Stimulated activated memory B cell treated with anti-CD40 and anti-IgM and Interleukin-4, amounts not matched to agents 10 μg/mL and 1 μg/mL and 100 μg/mL, for 72 hours (primary cell): Measurements from ENCODE around the gene ANP32A.
"Not testable (repeated sequence)": the region's sequence is repeated elsewhere in the genome, so short reads cannot be mapped to it uniquely, and the experiment has no call there.

ENCODE experiments used
- ATAC-seq: fragments of 150-1000 bp; cut with Tn5 transposase; 2 replicates; pipeline ENCODE4 v1.10.0; 2021
- H3K27ac Mint-ChIP-seq: one replicate; pipeline ENCODE4 v1.8.0; 2022; ENCODE audit warnings: mild to moderate bottlenecking, mixed read lengths
- H3K27me3 Mint-ChIP-seq: one replicate; pipeline ENCODE4 v1.8.0; 2022; ENCODE audit warnings: mixed read lengths
- H3K36me3 Mint-ChIP-seq: one replicate; pipeline ENCODE4 v1.8.0; 2022; ENCODE audit warnings: mixed read lengths
- H3K4me1 Mint-ChIP-seq: one replicate; pipeline ENCODE4 v1.8.0; 2022; ENCODE audit warnings: mixed read lengths
- H3K4me3 Mint-ChIP-seq: one replicate; pipeline ENCODE4 v1.8.0; 2022; ENCODE audit warnings: mild to moderate bottlenecking, moderate library complexity, mixed read lengths
- H3K9me3 Mint-ChIP-seq: one replicate; pipeline ENCODE4 v1.8.0; 2022; ENCODE audit warnings: mixed read lengths

ANP32A gene

GRCh38 chr15:68768321-68768720 lies 52.4 kb downstream of the ANP32A start:
- no peaks in the 10 kb centered on the region for H3K4me1 Mint-ChIP-seq
- H3K27me3 Mint-ChIP-seq: peaks cover 22% of the 10 kb centered on the region
- no peak overlapping the region for H3K4me3 Mint-ChIP-seq
- H3K27ac Mint-ChIP-seq: no peak overlapping the region
- no peaks in the 10 kb centered on the region for H3K36me3 Mint-ChIP-seq
- ATAC-seq: no peak
- no peaks in the 10 kb centered on the region for H3K9me3 Mint-ChIP-seq

DNA sequence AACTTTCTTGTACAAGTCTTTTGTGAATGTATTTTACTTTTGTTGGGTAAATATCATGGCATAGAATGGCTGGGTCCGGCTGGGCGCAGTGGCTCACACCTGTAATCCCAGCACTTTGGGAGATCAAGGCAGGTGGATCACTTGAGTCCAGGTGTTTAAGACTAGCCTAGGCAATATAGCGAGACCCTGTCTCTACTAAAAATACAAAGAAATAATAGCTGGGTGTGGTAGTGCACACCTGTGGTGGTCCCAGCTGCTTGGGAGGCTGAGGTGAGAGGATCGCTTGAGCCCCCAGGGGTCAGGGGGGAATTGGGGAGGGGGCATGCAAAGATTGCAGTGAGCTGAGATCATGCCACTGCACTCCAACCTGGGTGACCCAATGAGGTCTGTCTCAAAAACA lies 52.9 kb downstream of the ANP32A start:
- ATAC-seq: no peak
- Mint-ChIP-seq H3K27me3 (peaks cover 22% of the 10 kb centered on the region), H3K4me1 (no peaks in the 10 kb centered on the region), H3K9me3 (no peaks in the 10 kb centered on the region), H3K27ac (no peak overlapping the region), H3K4me3 (no peak overlapping the region), H3K36me3 (no peaks in the 10 kb centered on the region)

- no peaks in the 10 kb centered on the region for H3K36me3 Mint-ChIP-seq
- no peaks in the 10 kb centered on the region for H3K4me1 Mint-ChIP-seq
- H3K27ac Mint-ChIP-seq: no peak overlapping the region
- H3K4me3 Mint-ChIP-seq: no peak overlapping the region
- ATAC-seq: no peak
- peaks cover 26% of the 10 kb centered on the region for H3K27me3 Mint-ChIP-seq
- no peaks in the 10 kb centered on the region for H3K9me3 Mint-ChIP-seq
These were observed 54.9 kb downstream of the ANP32A start for GRCh38 chr15:68765602-68766368.

GRCh38 chr15:68764090-68764489 lies 56.6 kb downstream of the ANP32A start:
- peaks cover 43% of the 10 kb centered on the region for H3K27me3 Mint-ChIP-seq
- H3K4me3 Mint-ChIP-seq: no peak overlapping the region
- no peaks in the 10 kb centered on the region for H3K9me3 Mint-ChIP-seq
- H3K36me3 Mint-ChIP-seq: no peaks in the 10 kb centered on the region
- H3K4me1 Mint-ChIP-seq: no peaks in the 10 kb centered on the region
- no peak overlapping the region for H3K27ac Mint-ChIP-seq
- no peak for ATAC-seq

- no peaks in the 10 kb centered on the region for H3K36me3 Mint-ChIP-seq
- no peaks in the 10 kb centered on the region for H3K4me1 Mint-ChIP-seq
- peaks cover 46% of the 10 kb centered on the region for H3K27me3 Mint-ChIP-seq
- no peak for ATAC-seq
- H3K9me3 Mint-ChIP-seq: no peaks in the 10 kb centered on the region
- H3K27ac Mint-ChIP-seq: no peak overlapping the region
- H3K4me3 Mint-ChIP-seq: no peak overlapping the region
These were observed 57.6 kb downstream of the ANP32A start for GRCh38 chr15:68763063-68763462.

DNA sequence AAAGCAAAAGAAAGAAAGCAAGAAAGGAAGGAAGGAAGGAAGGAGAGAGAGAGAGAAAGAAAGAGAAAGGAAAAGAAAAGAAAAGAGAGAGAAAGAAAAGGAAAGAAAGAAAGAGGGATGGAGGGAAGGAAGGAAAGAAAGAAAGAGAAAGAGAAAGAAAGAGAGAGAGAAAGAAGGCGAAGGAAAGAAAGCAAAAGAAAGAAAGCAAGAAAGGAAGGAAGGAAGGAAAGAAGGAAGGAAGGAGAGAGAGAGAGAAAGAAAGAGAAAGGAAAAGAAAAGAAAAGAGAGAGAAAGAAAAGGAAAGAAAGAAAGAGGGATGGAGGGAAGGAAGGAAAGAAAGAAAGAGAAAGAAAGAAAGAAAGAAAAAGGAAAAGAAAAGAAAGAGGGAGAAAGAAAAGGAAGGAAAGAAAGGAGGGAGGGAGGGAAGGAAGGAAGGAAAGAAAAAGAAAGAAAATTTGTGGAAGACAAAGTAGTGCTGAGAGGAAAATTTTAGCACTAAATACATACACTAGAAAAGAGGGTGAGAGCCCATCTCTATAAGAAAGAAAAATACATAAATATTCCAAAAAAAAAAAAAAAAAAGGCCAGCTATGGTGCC lies 60.6 kb downstream of the ANP32A start:
- not testable (repeated sequence) for H3K4me3 Mint-ChIP-seq, H3K4me1 Mint-ChIP-seq, H3K9me3 Mint-ChIP-seq, H3K36me3 Mint-ChIP-seq, ATAC-seq, H3K27ac Mint-ChIP-seq
- peaks cover 62% of the 10 kb centered on the region for H3K27me3 Mint-ChIP-seq

DNA sequence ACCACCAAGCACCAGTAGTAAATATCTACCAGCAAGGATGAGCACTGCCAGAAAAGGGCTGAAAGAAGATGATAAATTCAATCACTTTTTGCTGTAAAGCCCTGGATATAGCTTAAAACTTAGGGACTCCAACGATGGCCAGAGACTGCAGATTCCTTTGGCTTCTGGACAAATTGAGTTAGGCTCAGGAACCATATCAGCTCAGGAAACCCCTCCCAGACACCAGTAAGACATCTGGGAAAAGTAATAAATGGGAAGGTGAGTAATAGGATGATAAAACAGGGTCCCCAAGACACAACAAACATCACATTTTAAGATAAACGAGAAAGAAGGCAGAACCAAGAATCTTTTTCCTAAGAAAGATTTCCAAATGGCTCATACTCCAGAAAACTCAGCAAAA lies 65.0 kb downstream of the ANP32A start:
- Mint-ChIP-seq H3K27me3 (peaks cover 69% of the 10 kb centered on the region), H3K9me3 (no peaks in the 10 kb centered on the region), H3K4me1 (peaks cover 13% of the 10 kb centered on the region), H3K27ac (no peak overlapping the region), H3K4me3 (no peak overlapping the region), H3K36me3 (no peaks in the 10 kb centered on the region)
- no peak for ATAC-seq

GRCh38 chr15:68751622-68752021 lies 69.1 kb downstream of the ANP32A start:
- H3K27ac Mint-ChIP-seq: no peak overlapping the region
- no peaks in the 10 kb centered on the region for H3K36me3 Mint-ChIP-seq
- H3K9me3 Mint-ChIP-seq: peaks cover 6% of the 10 kb centered on the region
- peaks cover 37% of the 10 kb centered on the region for H3K27me3 Mint-ChIP-seq
- ATAC-seq: no peak
- peaks cover 13% of the 10 kb centered on the region for H3K4me1 Mint-ChIP-seq
- no peak overlapping the region for H3K4me3 Mint-ChIP-seq

DNA sequence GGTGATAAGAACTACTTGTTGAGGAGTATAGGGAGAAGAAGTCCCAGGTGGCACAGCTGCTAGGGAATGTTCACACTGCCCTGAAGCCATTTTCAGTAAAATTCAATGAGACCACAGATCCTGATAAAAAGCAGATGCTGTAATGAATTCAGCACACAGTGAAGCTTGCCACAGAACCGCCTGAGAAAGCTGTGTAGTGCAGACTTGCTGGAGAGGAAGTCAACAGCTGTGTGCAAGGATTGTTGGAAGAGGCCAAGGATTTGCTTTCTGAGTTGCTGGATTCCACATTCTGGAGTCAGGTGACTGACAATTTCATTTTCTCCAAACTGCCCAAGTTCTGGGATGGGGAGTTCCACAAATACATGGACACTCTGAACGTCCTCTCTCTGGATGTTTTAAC lies 70.9 kb downstream of the ANP32A start:
- no peak for ATAC-seq
- H3K36me3 Mint-ChIP-seq: no peaks in the 10 kb centered on the region
- H3K9me3 Mint-ChIP-seq: peaks cover 6% of the 10 kb centered on the region
- H3K4me3 Mint-ChIP-seq: no peak overlapping the region
- peaks cover 32% of the 10 kb centered on the region for H3K27me3 Mint-ChIP-seq
- H3K27ac Mint-ChIP-seq: no peak overlapping the region
- H3K4me1 Mint-ChIP-seq: peaks cover 8% of the 10 kb centered on the region

DNA sequence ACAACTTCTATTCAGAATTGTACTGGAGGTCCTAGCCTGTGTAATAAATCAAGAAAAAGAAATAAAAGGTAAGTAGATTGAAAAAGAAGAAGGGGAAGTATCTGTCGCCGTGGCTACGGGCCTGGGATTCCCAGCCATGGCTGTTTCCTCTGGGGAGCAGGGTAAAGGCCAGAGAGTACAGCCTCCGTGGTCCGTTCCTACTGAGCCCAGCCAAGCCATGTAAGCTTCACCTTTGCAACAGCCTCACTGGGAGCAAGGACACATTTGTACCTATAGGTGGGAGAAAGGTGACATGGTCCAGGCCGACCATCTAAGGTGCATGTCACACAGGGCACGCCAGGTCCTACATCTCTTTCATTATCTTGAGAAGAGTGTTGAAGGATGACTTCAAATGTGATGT lies 71.3 kb downstream of the ANP32A start:
- Mint-ChIP-seq H3K9me3 (peaks cover 6% of the 10 kb centered on the region), H3K36me3 (no peaks in the 10 kb centered on the region), H3K4me3 (no peak overlapping the region), H3K27ac (no peak overlapping the region), H3K27me3 (peaks cover 28% of the 10 kb centered on the region), H3K4me1 (peaks cover 5% of the 10 kb centered on the region)
- ATAC-seq: no peak

GRCh38 chr15:68743256-68743655 lies 77.4 kb downstream of the ANP32A start:
- Mint-ChIP-seq H3K9me3 (no peaks in the 10 kb centered on the region), H3K4me1 (no peaks in the 10 kb centered on the region), H3K27me3 (peaks cover 22% of the 10 kb centered on the region), H3K36me3 (no peaks in the 10 kb centered on the region), H3K4me3 (no peak overlapping the region), H3K27ac (no peak overlapping the region)
- ATAC-seq: no peak

DNA sequence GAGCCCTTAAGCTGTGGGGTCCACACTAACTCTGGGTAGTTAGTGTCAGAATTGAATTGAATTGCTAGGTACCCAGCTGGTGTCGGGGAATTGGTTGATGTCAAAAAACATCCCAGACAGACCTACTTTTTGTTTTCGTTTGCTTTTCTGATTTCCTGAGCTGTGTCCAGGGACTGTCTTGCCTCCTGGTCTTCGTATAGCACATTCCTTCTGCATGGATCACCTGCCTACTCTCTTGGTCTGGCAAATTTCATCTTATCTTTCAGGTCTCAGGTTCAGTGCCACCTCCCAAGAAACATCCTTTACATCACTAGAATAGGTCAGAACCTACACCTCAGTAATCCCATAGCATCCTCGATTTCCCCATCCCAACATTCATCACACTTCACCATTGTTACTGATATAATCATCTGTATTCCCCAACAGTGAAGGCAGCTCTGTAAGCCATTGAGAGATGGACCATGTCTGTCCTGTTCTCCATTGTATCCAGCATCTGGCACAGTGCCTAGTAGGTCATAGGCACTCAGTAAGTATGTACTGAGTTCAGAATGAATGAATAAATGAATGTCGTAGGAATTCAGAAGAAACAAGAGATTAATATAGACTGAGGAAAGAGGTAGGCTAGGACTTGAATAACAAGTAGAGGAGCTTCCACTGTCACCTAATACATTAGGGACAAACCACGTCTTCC lies 81.2 kb downstream of the ANP32A start:
- peaks cover 14% of the 10 kb centered on the region for H3K4me1 Mint-ChIP-seq
- H3K27ac Mint-ChIP-seq: no peak overlapping the region
- H3K36me3 Mint-ChIP-seq: no peaks in the 10 kb centered on the region
- peaks cover 9% of the 10 kb centered on the region for H3K27me3 Mint-ChIP-seq
- no peak overlapping the region for H3K4me3 Mint-ChIP-seq
- no peak for ATAC-seq
- H3K9me3 Mint-ChIP-seq: no peaks in the 10 kb centered on the region

GRCh38 chr15:68735610-68736009 lies 85.1 kb downstream of the ANP32A start:
- H3K9me3 Mint-ChIP-seq: no peaks in the 10 kb centered on the region
- no peak overlapping the region for H3K4me3 Mint-ChIP-seq
- H3K27me3 Mint-ChIP-seq: no peaks in the 10 kb centered on the region
- no peak overlapping the region for H3K27ac Mint-ChIP-seq
- no peak for ATAC-seq
- no peaks in the 10 kb centered on the region for H3K36me3 Mint-ChIP-seq
- peaks cover 27% of the 10 kb centered on the region for H3K4me1 Mint-ChIP-seq

GRCh38 chr15:68734881-68735280 lies 85.8 kb downstream of the ANP32A start:
- no peaks in the 10 kb centered on the region for H3K27me3 Mint-ChIP-seq
- no peaks in the 10 kb centered on the region for H3K9me3 Mint-ChIP-seq
- H3K4me3 Mint-ChIP-seq: no peak overlapping the region

DNA sequence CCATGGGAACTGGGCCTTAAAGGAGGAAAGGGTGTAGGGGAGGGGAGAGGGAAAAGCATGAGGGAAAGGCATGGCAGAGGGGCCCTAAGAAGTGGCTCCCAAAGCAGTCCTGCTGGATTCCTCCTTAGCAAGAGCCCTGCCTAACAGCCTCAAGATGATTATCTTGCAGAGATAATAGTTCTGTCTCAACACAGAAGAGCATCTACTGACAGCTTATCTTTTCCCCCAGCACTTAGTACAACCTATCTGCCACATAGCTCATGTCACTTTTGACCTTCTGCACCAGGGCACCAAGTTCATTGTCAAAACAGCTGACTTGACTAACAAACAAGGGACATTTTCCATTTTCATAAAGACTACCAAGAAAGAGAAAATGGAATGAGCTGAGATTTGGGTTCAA lies 86.3 kb downstream of the ANP32A start:
- H3K4me3 Mint-ChIP-seq: no peak overlapping the region
- H3K27me3 Mint-ChIP-seq: no peaks in the 10 kb centered on the region
- H3K36me3 Mint-ChIP-seq: no peaks in the 10 kb centered on the region
- H3K27ac Mint-ChIP-seq: no peak overlapping the region
- H3K4me1 Mint-ChIP-seq: peaks cover 27% of the 10 kb centered on the region
- no peaks in the 10 kb centered on the region for H3K9me3 Mint-ChIP-seq
- no peak for ATAC-seq

More at GRCh38 chr15:68734881-68735280, 85.8 kb downstream of the ANP32A start:
- Mint-ChIP-seq H3K36me3 (no peaks in the 10 kb centered on the region), H3K4me1 (peaks cover 27% of the 10 kb centered on the region), H3K27ac (no peak overlapping the region)
- no peak for ATAC-seq

- Mint-ChIP-seq H3K4me1 (peaks cover 27% of the 10 kb centered on the region), H3K4me3 (no peak overlapping the region), H3K27ac (no peak overlapping the region), H3K9me3 (no peaks in the 10 kb centered on the region), H3K36me3 (no peaks in the 10 kb centered on the region), H3K27me3 (no peaks in the 10 kb centered on the region)
- ATAC-seq: no peak
These were observed 87.0 kb downstream of the ANP32A start for GRCh38 chr15:68733666-68734065.
